MCF 10A (cell line): ENCODE measurements around the gene GTSE1. TPM values are rescaled to one million over a fixed set of nuclear protein-coding genes. Genes with fewer than 3 reads are reported as not detected.

ENCODE experiments used
- BruUV-seq: library from RNA; stranded (reverse); fragments of 400-500 nt; replicated peaks from 2 replicates; lab custom pipeline; 2021; lab: Mats Ljungman, UMichigan
- CTCF ChIA-PET: fragments of 300-600 bp; sonication (Branson Sonifier 250); formaldehyde crosslinking; extraction: SDS; loops from one replicate; lab custom pipeline; 2021; ENCODE audit warnings: antibody characterized with exemption, inconsistent platforms; lab: Yijun Ruan, JAX
- POLR2A ChIA-PET: fragments of 300-600, 350-650 bp; sonication (Branson Sonifier 250); formaldehyde crosslinking; extraction: SDS; loops from one replicate; lab custom pipeline; 2020; ENCODE audit warnings: antibody characterized with exemption, inconsistent platforms; lab: Yijun Ruan, JAX
- DNase-seq: peaks from one replicate; pipeline ENCODE4 v3.0.0-alpha.2; 2018; ENCODE audit not compliant: unreplicated experiment
- H3K27ac Mint-ChIP-seq: one replicate; pipeline ENCODE4 v1.8.0; 2022; ENCODE audit warnings: mild to moderate bottlenecking, low read depth, mixed read lengths; ENCODE audit not compliant: unreplicated experiment
- H3K27me3 Mint-ChIP-seq: one replicate; pipeline ENCODE4 v1.8.0; 2022; ENCODE audit warnings: mixed read lengths; ENCODE audit not compliant: insufficient read depth, unreplicated experiment
- H3K36me3 Mint-ChIP-seq: one replicate; pipeline ENCODE4 v1.8.0; 2022; ENCODE audit warnings: mild to moderate bottlenecking, moderate library complexity, mixed read lengths; ENCODE audit not compliant: insufficient read depth, unreplicated experiment
- H3K4me1 Mint-ChIP-seq: one replicate; pipeline ENCODE4 v1.8.0; 2022; ENCODE audit warnings: mixed read lengths; ENCODE audit not compliant: insufficient read depth, unreplicated experiment
- H3K4me3 Mint-ChIP-seq: one replicate; pipeline ENCODE4 v1.8.0; 2022; ENCODE audit warnings: mild to moderate bottlenecking, moderate library complexity, mixed read lengths; ENCODE audit not compliant: unreplicated experiment
- H3K9me3 Mint-ChIP-seq: one replicate; pipeline ENCODE4 v1.8.0; 2022; ENCODE audit warnings: mixed read lengths; ENCODE audit not compliant: unreplicated experiment
- CTCF ChIP-seq: fragments of 200-600 bp; IDR thresholded peaks from one replicate; pipeline ENCODE4 v1.8.0; 2022; ENCODE audit warnings: antibody characterized with exemption, mild to moderate bottlenecking; ENCODE audit not compliant: unreplicated experiment
- intact Hi-C: fragments of 100-400 bp; cut with micrococcal nuclease; formaldehyde crosslinking; loops from 2 replicates; pipeline ENCODE4 v1.14.1; 2022
- total RNA-seq: library from RNA; stranded (reverse); gene quantifications from 2 replicates; pipeline ENCODE4 v1.2.3, GENCODE V29; 2022

Gene GTSE1
- total RNA-seq, 1 experiment from 2014 or later: 19.9 TPM

DNA sequence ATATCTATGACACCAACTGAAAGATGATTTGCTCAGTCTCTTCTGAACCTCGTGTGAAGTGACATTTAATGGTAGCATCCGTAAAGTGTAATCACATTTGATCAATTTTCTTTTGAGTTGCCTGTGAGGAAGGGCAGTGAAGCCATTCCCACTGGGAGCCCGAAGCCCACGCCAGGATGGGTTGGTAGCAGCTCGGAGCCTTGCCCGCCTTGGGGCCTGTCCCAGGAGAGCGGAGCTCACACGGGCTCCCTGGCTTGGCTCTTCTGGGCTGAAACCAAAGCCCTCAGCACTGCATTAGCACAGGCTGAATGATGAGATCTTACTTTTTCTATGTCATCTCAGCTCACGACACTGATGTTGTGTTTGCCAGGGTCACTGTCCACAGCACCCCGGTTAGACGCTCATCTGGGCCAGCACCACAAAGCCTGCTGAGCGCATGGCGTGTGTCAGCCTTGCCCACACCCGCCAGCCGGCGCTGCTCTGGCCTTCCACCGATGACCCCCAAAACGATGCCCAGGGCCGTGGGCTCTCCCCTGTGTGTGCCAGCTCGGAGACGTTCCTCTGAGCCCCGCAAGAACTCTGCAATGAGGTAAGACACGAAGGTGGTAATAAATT, 29.5 kb downstream of the GTSE1 start:
- no peaks in the 10 kb centered on the region for H3K9me3 Mint-ChIP-seq
- no TSS peak for BruUV-seq
- intact Hi-C loops: no loop called here
- no peaks in the 10 kb centered on the region for H3K4me1 Mint-ChIP-seq
- H3K36me3 Mint-ChIP-seq: peaks cover 17% of the 10 kb centered on the region
- POLR2A ChIA-PET: no interaction called here
- H3K27me3 Mint-ChIP-seq: no peaks in the 10 kb centered on the region
- H3K27ac Mint-ChIP-seq: no peak overlapping the region
- H3K4me3 Mint-ChIP-seq: no peak overlapping the region
- CTCF ChIA-PET: interaction anchor here (0.6 to 1.7 kb wide), 5 partner anchors 31 to 335 kb away, joined by 3 to 5 read pairs (median 4); no protein-coding TSS in a partner anchor
- no peak for TF ChIP-seq CTCF
- DNase-seq: no peak

- Mint-ChIP-seq H3K9me3 (no peaks in the 10 kb centered on the region), H3K4me1 (no peaks in the 10 kb centered on the region), H3K27me3 (no peaks in the 10 kb centered on the region), H3K36me3 (peaks cover 17% of the 10 kb centered on the region), H3K4me3 (no peak overlapping the region), H3K27ac (no peak overlapping the region)
- POLR2A ChIA-PET: no interaction called here
- CTCF ChIA-PET: interaction anchor here (1.2 to 1.7 kb wide), 4 partner anchors 14 to 322 kb away, joined by 3 to 5 read pairs (median 4); no protein-coding TSS in a partner anchor
- intact Hi-C loops: no loop called here
- no peak for TF ChIP-seq CTCF
- BruUV-seq: no TSS peak
- no peak for DNase-seq
These were observed 31.2 kb downstream of the GTSE1 start for GRCh38 chr22:46327691-46328465.

DNA sequence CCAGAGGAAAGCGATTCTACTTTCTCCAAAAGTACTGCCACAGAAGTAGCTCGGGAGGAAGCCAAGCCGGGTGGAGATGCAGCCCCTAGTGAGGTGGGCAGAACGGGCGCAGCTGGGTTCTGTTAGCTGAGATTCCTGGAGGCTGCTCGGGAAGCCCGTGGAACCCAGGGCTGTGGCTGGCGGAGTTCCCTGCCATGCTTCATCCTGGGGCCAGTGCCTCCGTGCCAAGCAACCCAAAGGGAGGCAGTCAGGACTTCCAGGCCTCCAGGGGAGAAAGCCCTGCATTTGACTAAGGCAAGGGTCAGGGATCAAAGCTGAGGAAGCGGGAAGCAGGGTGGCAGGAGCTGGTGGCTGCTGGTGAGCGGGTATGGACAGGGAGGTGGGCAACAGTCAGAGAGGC, 32.1 kb downstream of the GTSE1 start:
- Mint-ChIP-seq H3K36me3 (peaks cover 22% of the 10 kb centered on the region), H3K27ac (no peak overlapping the region), H3K4me1 (no peaks in the 10 kb centered on the region), H3K4me3 (no peak overlapping the region), H3K27me3 (no peaks in the 10 kb centered on the region), H3K9me3 (no peaks in the 10 kb centered on the region)
- no peak for DNase-seq
- CTCF ChIA-PET: interaction anchor here (0.8 to 1.7 kb wide), 3 partner anchors 15 to 323 kb away, joined by 3 to 5 read pairs (median 4); no protein-coding TSS in a partner anchor
- POLR2A ChIA-PET: interaction anchor here (0.7 kb wide), 1 partner anchor 522 kb away, joined by 3 read pairs; no protein-coding TSS in a partner anchor
- TF ChIP-seq CTCF: no peak
- BruUV-seq: no TSS peak
- intact Hi-C loops: no loop called here

- intact Hi-C loops: no loop called here
- no peak for DNase-seq
- no peak overlapping the region for H3K4me3 Mint-ChIP-seq
- H3K27ac Mint-ChIP-seq: no peak overlapping the region
- no peaks in the 10 kb centered on the region for H3K4me1 Mint-ChIP-seq
- TF ChIP-seq CTCF: no peak
- H3K36me3 Mint-ChIP-seq: peaks cover 17% of the 10 kb centered on the region
- no TSS peak for BruUV-seq
- no peaks in the 10 kb centered on the region for H3K9me3 Mint-ChIP-seq
- ChIA-PET POLR2A (interaction anchor here (1.1 kb wide), 1 partner anchor 14 kb away, joined by 3 read pairs; no protein-coding TSS in a partner anchor), CTCF (interaction anchor here (0.6 to 1.7 kb wide), 3 partner anchors 16 to 207 kb away, joined by 3 to 5 read pairs (median 4); no protein-coding TSS in a partner anchor)
- no peaks in the 10 kb centered on the region for H3K27me3 Mint-ChIP-seq
These were observed 32.9 kb downstream of the GTSE1 start for GRCh38 chr22:46329616-46330015.
